GM21528 (cell line): ENCODE measurements around the gene CDH4.
"Not testable (repeated sequence)": the region's sequence is repeated elsewhere in the genome, so short reads cannot be mapped to it uniquely, and the experiment has no call there.

Experiments used
- ATAC-seq: cut with Tn5 transposase; IDR thresholded peaks from one replicate; pipeline ENCODE4 v1.9.1; 2021; ENCODE audit warnings: mild to moderate bottlenecking, moderate library complexity; ENCODE audit not compliant: unreplicated experiment, low FRiP score

CDH4 gene

DNA sequence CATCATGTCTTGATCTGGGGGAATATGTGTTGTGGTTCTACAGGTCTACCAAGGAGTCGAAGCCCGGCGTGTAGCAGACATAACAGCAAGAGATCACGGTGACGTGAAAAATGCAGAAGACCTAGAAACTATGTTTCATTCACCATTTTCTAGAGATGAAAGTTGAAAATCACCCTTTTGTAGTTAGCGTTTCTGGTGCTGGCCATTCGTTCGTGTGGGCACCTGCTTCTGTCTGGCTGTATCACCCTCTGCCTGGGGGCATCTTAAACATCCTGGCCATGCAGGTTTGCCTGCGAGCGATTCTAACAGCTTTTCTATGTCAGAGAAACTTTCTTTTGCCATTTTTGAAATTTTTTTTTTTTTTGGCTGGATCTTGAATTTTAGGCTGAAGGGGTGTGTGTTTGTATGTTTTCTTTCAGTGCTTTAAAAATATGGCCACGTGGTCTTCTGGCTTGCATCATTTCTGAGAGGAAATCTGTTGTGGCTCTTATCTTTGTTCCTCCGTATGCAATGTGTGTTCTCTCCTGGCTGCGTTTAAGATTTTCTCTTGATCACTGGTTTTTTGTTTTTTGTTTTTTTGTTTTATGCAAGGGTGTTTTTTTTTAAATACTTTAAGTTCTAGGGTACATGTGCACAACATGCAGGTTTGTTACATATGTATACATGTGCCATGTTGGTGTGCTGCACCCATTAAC, 226.7 kb downstream of the CDH4 start:
- ATAC-seq = no peak

DNA sequence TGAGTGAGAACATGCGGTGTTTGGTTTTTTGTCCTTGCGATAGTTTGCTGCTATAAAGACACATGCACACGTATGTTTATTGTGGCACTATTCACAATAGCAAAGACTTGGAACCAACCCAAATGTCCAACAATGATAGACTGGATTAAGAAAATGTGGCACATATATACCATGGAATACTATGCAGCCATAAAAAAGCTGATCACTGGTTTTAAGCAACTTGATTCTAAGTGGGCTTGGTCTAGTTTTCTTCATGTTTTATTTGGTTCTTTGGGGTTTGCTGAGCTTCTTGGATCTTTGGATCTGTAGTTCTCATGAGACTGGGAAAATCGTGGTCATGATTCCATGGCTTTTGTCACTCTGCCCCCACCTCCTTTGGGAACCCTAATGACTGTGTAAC, 227.4 kb downstream of the CDH4 start:
- not testable (repeated sequence) for ATAC-seq

DNA sequence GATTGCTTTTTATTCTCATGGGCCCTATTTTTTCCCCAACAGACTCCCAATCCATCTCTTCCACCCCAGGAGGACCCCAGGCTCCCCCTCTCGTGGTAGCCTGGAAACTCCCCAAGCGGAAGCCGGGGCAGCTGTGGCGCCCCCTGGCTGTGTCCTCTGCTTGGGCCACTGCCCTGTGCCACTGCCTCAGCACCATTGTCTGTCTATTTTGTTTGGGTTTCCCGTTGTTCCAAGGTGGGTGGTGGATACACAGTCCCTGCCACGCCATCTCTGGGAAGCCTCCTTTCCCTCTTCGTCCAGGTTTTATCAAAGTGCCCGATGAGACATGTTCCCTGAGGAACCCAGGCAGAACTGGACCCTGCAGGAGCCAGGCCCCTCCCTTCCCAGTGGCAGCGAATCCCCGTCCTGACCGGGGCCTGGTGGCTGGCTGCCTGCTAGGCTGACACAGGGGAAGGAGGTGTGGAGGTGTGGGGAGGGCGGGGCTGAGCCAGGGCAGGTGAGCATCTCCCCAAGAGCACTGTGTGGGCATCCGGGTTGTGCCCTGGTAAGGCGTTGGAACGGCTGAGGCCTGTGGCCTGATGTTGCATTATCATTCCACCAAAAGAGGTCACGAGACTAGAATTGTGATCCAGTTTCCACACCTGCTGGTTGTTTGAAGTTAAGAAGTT, 228.2 kb downstream of the CDH4 start:
- no peak for ATAC-seq

DNA sequence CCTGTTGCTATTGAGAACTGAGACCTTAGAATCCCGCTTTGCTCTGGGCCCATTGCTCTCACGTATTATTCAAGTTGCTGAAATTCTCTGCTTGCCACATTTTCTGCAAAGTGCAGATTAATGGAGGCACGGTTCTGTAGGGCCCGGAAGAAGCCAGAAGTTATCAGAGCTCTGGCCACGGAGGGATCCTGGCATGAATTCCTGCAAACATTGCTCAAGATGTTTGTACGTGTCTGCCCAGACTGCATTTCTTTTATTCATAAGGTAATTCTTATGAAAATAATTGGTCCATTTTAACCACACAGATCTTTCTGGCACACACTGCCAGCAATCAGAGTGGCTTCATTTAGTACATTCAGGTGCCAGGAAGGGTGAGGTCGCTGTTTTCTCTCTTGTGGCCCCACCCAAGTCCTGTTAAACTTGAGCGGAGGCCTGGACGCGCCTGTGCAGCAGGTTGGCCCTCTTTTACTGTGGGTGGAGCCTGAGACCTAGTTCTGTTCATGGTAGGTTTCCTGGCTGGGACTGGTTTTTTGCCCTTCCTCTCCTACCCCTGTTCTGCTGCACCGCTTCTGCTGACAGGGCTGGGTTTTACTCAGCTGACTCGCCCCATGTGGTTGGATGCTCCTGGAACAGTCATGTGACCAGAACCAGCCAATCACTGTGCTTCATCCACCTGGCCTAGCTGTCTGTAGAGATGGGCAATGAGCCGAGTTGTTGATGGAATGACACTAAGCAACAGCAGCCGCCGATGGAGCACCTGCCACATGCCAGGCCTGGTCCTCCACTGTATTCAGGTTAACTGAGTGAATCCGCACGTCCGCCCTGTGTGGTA, 230.2 kb downstream of the CDH4 start:
- no peak for ATAC-seq

DNA sequence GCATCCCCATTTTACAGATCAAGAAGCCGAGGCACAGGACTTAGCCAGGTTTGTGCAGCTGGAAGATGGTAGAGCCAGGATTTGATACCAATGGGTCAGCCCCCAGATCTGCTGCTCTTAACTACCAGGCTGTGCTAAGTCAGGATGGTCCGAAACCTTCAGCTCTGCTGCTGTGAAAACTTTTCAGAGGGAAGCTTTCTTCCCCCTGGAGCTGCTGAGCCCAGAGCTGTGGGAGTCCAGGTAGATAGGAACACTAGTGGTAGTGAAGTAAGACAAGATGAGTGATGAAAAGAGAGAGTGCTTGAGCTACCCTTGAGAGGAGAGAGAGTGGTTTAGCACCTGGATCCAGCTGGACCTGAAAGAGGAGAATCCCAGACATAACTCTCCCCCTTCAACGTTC, 230.8 kb downstream of the CDH4 start:
- no peak for ATAC-seq

DNA sequence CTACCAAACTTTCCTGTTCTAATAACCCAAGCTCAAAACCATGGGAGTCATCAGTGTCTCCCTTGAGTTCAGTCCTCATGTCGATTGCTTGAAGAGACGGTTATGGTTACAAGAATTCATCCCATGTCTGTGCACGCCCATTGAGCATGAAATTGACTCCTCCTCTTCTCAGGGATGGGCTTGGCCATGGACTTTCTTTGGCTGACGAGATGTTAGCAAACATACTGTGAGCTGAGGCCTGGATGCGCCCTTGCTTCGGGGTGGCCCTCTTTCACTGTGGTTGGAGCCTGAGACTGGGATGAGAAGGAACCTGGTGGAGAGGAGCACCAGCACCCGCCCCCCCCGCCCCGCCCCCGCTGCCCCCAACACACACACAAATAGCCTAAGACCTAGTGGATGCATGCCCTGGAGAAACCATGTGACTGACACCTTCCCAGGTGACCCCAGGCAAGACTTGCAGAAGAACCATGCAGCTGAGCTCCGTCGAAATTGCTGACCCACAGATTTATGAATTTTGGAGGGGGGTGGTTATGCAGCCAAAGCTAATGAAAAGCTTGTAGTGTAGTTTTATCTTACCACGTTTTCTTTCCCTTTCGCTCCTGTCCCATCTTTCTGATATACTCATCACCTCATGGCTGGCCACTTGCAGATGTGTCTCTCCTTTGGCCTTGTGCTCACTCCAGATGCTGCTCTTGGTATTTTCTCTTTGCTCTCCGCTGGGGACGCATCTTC, 231.4 kb downstream of the CDH4 start:
- no peak for ATAC-seq

DNA sequence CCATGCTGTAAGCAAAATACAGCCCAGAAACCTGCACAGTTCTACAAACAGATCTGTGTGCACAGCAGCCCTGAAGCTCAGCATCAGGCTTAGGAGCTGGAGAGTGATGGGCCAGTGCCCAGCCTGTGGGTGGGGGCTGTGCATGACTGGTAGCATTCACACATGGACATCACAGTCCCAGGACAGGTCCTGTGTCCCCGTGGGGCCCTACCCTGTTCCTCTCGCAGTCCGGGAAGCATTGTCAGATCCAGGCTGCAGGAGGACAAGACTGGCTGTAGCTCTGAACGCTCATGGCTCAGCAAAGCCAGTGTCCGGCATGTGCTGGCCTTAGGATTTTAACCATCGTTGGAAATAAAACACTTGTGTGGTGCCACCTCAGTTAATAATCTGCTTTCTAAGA, 234.1 kb downstream of the CDH4 start:
- ATAC-seq = no peak

DNA sequence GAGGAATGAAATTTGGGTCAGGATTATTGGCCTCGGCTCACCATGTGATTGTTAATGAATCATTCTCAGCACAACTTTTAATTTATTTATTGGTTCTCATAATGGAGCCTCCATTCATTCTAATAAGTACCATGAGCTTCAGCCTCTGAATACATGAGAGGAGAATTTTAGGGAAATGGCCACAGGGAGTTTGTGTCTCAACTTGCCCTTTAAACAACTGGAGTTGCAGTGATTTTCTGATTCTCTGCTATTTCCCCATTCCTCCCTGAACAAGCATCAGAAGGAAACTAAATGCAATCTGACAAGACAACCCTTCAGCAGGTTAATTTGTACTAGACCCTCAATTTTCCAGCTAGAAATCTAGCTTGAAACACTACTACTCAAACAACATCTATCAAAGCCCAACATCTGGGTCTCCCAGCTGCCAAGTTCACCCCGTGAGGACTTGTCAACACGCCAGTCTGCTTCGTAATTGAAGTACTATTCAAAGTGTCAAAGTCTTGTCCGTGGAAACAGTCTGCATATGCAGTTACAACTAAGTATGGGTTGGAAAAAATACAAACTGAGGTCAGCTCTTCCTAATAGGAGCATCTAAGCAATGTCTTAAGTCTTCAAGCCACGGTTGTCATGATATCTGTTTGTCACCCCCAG, 235.4 kb downstream of the CDH4 start:
- ATAC-seq = no peak

DNA sequence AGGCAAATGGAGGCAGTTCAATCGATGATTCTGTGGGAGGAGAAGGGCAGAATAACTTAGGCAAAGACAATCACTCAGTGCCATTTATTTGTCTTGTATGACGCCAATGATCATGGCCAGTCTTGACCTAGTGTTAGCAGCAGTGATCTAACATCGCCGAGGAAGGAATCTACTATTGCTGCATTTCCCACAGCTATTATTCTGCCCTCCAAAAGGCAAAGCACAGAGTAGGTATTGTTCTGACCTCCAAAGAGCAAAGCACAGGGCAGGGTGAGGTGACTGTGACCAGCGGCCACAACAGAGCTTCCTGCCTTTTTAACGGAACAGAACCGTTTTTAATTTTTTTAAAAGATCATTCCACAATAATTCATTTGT, 235.9 kb downstream of the CDH4 start:
- no peak for ATAC-seq

DNA sequence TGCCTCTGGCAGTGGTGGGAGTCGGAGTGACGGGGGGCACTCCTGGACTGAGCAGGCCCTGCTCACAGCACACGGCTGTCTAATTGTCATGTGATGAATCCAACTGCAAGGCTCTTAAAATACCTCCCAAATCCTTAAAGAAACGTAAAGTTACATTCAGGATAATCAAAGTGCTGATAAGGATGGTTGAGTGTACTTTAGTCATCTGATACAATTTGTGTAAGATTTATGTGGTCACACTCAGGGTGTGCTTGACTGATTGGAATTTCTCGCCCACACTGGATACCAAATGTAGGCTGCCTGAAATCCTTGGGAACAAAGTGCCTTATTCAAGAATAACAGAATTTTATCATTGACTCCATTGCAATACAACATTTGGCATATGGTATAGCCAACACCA, 238.7 kb downstream of the CDH4 start:
- no peak for ATAC-seq

DNA sequence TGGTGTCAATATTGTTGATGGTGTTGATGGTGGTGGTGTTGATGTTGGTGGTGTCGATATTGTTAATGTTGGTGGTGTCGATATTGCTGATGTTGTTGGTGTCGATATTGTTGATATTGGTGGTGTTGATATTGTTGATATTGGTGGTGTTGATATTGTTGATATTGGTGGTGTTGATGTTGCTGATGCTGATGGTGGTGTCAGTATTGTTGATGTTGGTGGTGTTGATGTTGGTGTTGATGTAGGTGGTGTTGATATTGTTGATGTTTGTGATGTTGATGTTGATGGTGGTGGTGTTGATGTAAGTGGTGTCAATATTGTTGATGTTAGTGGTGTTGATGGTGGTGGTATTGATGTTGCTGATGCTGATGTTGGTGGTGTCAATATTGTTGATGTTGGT, 240.0 kb downstream of the CDH4 start:
- no peak for ATAC-seq

DNA sequence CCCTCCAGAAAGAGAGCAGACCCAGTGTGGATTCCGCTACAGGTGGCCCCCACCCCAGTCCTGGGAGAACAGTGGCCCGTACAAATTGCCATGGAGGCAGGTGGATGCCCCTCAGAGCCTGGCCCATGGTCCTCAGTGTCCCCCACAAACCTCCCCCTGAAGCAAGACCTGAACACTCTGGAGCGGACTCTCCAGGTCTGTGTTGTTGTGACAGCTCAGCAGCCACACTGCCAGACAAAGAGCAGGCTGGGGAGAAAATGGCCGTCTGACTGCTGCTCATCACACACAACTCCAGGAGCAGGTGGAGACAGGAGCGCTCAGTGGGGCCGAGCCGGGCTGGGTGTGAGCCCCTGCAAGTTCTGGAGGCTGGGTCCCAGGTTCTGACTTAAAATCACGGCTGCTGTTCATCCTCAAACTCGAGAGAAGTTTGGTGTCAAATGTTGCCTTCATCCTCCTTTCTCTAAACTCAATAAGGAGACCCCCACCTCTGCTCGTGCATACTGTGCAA, 241.8 kb downstream of the CDH4 start:
- ATAC-seq = no peak

DNA sequence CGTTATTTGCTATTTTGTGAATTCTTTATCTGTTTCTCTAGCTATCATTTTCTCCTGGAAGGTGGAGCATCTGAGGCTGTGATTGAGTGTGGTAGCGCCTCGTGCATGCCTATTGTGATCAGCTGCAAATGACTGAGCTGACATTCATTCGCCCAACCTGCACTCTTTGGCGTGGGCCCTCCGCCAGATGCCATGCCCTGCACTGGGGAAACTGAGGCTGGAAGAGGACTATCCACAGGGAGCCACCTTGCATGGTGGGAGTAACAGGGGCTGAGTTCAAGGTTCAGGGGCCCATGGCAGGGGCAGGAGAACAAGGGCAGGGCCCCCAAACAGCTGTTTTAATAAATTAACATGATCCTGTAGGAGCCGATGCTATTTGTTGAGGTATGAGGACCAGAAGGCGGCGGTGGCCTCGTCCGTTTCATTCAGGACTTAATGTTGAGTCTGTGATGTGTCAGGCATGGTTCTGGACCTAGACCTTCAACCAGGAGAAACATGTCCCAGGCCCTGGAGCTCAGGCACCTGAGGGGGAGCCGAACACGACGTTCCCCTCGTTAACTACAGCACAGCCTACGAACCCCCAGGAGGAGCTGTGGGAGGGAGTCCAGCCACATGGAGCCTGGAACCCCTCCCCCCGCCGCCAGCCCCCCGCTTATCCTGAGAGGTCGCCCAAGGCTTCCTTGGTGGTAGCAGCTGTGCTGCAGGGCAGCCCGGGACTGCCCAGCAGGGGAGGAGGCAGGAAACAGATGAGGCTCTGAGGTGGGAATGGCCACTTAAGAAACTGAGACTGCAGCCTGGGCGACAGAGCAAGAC, 242.9 kb downstream of the CDH4 start:
- no peak for ATAC-seq

DNA sequence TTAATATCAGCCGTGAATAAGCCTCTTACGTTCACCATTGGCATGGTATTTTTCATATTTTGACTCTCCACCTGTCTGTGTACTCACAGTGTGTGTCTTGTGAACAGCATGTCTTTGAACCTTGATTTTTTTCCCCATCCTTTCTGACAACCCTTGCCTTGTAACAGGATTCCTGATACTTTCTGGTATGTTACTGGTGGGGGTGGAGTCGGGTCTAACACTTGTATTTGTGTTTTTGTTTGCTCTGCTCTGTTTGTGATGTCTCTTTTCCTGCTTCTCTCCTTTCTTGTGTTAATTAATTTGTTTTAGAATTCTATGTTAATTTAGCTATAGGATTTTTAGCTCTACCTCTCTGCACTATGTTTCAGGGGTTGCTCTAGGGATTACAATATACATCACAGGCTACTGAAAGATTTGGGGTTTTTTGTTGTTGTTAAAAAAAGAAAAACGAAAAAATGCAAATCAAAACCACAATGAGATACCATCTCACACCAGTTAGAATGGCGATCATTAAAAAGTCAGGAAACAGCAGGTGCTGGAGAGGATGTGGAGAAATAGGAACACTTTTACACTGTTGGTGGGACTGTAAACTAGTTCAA, 245.1 kb downstream of the CDH4 start:
- ATAC-seq = no peak

DNA sequence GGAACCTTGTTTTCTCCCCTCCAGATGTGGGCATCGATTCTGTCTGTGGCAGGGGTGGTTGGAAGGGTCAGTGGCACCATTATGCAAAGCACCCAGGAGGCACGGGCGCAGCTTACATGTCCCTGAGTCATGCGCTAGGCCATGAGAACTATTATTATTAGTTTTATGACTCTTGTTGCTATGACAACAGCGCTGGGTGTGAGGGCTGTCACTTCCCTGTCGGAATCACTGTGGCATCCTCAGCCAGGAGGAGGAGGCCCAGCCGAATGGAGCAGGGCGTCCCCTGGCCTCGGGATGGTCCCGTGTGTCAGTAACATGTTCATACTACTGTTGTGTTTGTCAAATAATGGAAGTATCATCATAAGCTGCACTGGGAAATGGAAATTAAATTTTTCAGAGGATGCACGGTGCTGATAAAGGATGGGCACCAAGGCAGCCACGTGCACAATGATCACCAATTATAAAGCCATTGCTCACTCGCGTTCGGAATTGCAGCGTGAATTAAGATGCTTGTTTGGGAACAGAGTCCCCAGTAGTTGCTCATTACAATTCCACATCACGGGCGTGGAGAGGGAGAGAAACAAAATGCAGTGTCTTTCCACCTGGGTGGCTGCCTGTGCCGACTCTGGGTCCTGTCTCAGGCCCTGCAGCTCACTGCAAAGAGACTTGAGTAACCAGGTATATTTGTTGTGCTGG, 247.9 kb downstream of the CDH4 start:
- ATAC-seq = no peak

DNA sequence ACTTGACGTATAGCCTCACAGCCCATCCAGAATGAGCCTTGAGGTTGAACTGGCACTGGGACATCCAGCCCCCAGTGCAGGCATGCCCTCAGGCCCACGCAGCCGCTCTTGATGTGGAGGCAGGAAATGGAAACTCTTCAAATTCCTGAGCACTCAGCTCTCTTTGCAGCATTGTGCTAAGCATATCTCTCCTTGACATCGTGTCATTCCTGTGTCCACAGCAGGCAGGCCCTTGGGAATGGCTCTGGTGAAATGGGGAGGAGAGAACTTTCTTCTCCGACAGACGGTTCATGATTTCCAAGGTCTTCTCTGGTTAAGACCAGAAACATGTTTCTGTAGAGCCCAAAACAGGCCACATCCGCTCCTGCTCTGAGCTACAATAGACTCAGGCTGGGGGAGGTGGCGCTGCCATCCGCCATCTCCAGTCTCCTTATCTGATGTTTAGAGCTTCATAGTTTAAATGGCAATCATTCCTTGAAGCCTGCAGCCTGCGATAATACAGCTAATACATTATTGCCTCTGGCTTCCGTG, 248.8 kb downstream of the CDH4 start:
- no peak for ATAC-seq

DNA sequence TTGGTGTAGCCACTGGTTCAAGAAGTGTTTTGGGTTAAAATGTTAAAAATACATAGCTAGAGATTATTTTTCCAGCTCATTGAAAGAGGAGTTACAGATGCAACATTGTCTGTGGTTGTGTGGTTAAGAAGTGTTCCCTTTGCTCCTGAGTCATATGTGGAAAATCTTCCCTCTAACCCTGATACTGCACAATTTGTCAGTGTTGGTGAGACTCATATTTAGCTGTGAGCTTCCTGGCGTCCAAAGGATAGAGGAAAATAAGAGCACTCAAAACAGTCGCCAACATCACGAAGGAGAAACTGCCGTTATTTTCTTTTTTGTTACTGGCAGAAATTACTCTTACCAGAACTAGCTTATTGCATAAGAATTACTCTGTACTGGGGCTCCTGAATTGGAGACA, 250.4 kb downstream of the CDH4 start:
- no peak for ATAC-seq

DNA sequence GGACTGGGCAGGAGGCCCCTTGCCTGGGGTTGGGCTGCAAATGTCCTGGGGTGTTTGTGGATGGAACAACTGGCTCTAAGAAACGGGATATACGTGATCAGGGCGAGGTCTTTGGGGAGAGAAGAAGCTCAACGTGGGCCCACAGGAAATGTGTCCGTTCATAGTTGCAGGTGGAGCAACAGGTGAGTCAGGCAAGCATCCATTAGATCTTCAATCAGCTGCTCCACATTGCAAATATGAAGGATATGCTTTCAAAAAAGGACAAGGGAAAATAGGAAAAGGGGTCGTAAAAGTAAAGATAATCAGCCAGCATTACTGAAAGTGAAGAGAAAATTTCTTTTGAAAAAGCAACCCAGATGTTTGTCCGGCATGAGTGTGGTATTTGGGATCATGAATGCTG, 251.0 kb downstream of the CDH4 start:
- no peak for ATAC-seq
